Hepatocyte (in vitro differentiated cells): Measurements from ENCODE around the gene FOLR2.

ENCODE experiments used
- CTCF ChIP-seq: fragments of 200-600 bp; sonication (generic); IDR thresholded peaks from 2 replicates; pipeline ENCODE4 v1.5.1; 2016; ENCODE audit warnings: antibody characterized with exemption, mild to moderate bottlenecking; ENCODE audit not compliant: poor library complexity
- EZH2 ChIP-seq: fragments of 200-600 bp; sonication (generic); IDR thresholded peaks from 2 replicates; pipeline ENCODE4 v1.6.1; 2016; ENCODE audit warnings: antibody characterized with exemption, mild to moderate bottlenecking, borderline replicate concordance

- no peak for TF ChIP-seq CTCF
- no peak for TF ChIP-seq EZH2
Measured at GRCh38 chr11:72233056-72233772, 16.6 kb downstream of the FOLR2 start.
